Osteoblast (primary cell): ENCODE data around the gene AKR7A3. TPM values are rescaled to one million over a fixed set of nuclear protein-coding genes. Genes with fewer than 3 reads are reported as not detected.
"Not testable (repeated sequence)": the region's sequence is repeated elsewhere in the genome, so short reads cannot be mapped to it uniquely, and the experiment has no call there.

Experiments
- DNase-seq: peaks from one replicate; pipeline ENCODE4 v3.0.0; 2011; ENCODE audit warnings: low spot score, mixed read lengths; ENCODE audit not compliant: insufficient read length; ENCODE audit errors: missing footprints
- H2AFZ ChIP-seq: 2 replicates; pipeline ENCODE4 v1.6.0; 2011; ENCODE audit warnings: mild to moderate bottlenecking, low read length
- H3K27ac ChIP-seq: 2 replicates; pipeline ENCODE4 v1.5.1; 2011; ENCODE audit warnings: mild to moderate bottlenecking, low read depth, low read length, moderate library complexity
- H3K27me3 ChIP-seq: 2 replicates; pipeline ENCODE4 v1.6.0; 2012; ENCODE audit warnings: mild to moderate bottlenecking, control low read depth, inconsistent platforms, low read length, moderate library complexity; ENCODE audit not compliant: insufficient read depth
- H3K36me3 ChIP-seq: 2 replicates; pipeline ENCODE4 v1.5.1; 2011; ENCODE audit warnings: mild to moderate bottlenecking, low read length, control low read depth, moderate library complexity; ENCODE audit not compliant: insufficient read depth
- H3K4me1 ChIP-seq: 2 replicates; pipeline ENCODE4 v1.5.1; 2011; ENCODE audit warnings: mild to moderate bottlenecking, low read length, control low read depth, moderate library complexity; ENCODE audit not compliant: insufficient read depth
- H3K4me2 ChIP-seq: 2 replicates; pipeline ENCODE4 v1.6.0; 2011; ENCODE audit warnings: mild to moderate bottlenecking, low read length; ENCODE audit not compliant: insufficient read depth
- H3K4me3 ChIP-seq: fragments of 200-600 bp; sonication (generic); 3 replicates; pipeline ENCODE4 v1.5.1; 2012; ENCODE audit warnings: mild to moderate bottlenecking, low read length, inconsistent platforms; ENCODE audit not compliant: insufficient read depth
- H3K79me2 ChIP-seq: 2 replicates; pipeline ENCODE4 v1.6.0; 2012; ENCODE audit warnings: mild to moderate bottlenecking, low read length, control low read depth, inconsistent platforms; ENCODE audit not compliant: insufficient read depth
- H3K9me3 ChIP-seq: 2 replicates; pipeline ENCODE4 v1.5.1; 2011; ENCODE audit warnings: low read depth, low read length, control low read depth
- H4K20me1 ChIP-seq: 2 replicates; pipeline ENCODE4 v1.6.0; 2012; ENCODE audit warnings: mild to moderate bottlenecking, low read length, control low read depth; ENCODE audit not compliant: insufficient read depth
- CTCF ChIP-seq: IDR thresholded peaks from 2 replicates; pipeline ENCODE4 v1.5.1; 2011; ENCODE audit warnings: mild to moderate bottlenecking, low read depth, low read length, moderate library complexity; ENCODE audit errors: extremely low read depth
- total RNA-seq: library from RNA; depleted of rRNA; stranded (reverse); fragments of >200 nt; gene quantifications from 2 replicates; pipeline ENCODE4 v1.2.3, GENCODE V29; 2012

The AKR7A3 gene
- total RNA-seq, 1 donor, result 0.72 TPM

- H3K27ac ChIP-seq, result no peak overlapping the region
- no peak for TF ChIP-seq CTCF
- H2AFZ ChIP-seq, result no peak overlapping the region
- peaks cover 28% of the 10 kb centered on the region for H3K36me3 ChIP-seq
- no peak overlapping the region for H3K4me2 ChIP-seq
- H3K4me3 ChIP-seq, result no peak overlapping the region
- no peaks in the 10 kb centered on the region for H3K27me3 ChIP-seq
- no peaks in the 10 kb centered on the region for H4K20me1 ChIP-seq
- no peaks in the 10 kb centered on the region for H3K9me3 ChIP-seq
- peaks cover 22% of the 10 kb centered on the region for H3K4me1 ChIP-seq
- H3K79me2 ChIP-seq, result no peaks in the 10 kb centered on the region
- no peak for DNase-seq
Observed at GRCh38 chr1:19262047-19262446, 26.5 kb downstream of the AKR7A3 start.

- Histone ChIP-seq H3K4me2 (peak overlapping the region; percentile 6), H3K4me3 (no peak overlapping the region), H3K36me3 (peaks cover 40% of the 10 kb centered on the region), H3K9me3 (no peaks in the 10 kb centered on the region), H3K4me1 (peaks cover 29% of the 10 kb centered on the region), H3K79me2 (peaks cover 12% of the 10 kb centered on the region), H2AFZ (no peak overlapping the region), H3K27me3 (no peaks in the 10 kb centered on the region), H3K27ac (peak overlapping the region; percentile 64), H4K20me1 (peaks cover under 1% of the 10 kb centered on the region)
- TF ChIP-seq CTCF, result no peak
- peak; percentile 99 for DNase-seq
Observed at GRCh38 chr1:19260211-19261138, 28.1 kb downstream of the AKR7A3 start.

- Histone ChIP-seq H3K4me3 (no peak overlapping the region), H3K27me3 (no peaks in the 10 kb centered on the region), H3K27ac (peak overlapping the region; percentile 65), H4K20me1 (peaks cover 10% of the 10 kb centered on the region), H3K79me2 (peaks cover 34% of the 10 kb centered on the region), H3K9me3 (no peaks in the 10 kb centered on the region), H3K36me3 (peaks cover 51% of the 10 kb centered on the region), H3K4me1 (peaks cover 29% of the 10 kb centered on the region), H2AFZ (no peak overlapping the region), H3K4me2 (no peak overlapping the region)
- DNase-seq, result no peak
- TF ChIP-seq CTCF, result no peak
Observed at GRCh38 chr1:19258353-19258752, 30.2 kb downstream of the AKR7A3 start.

- Histone ChIP-seq H4K20me1 (peaks cover 15% of the 10 kb centered on the region), H3K27me3 (no peaks in the 10 kb centered on the region), H3K36me3 (peaks cover 51% of the 10 kb centered on the region), H2AFZ (no peak overlapping the region), H3K27ac (peak overlapping the region; percentile 65), H3K9me3 (no peaks in the 10 kb centered on the region), H3K4me2 (peak overlapping the region; percentile 7), H3K79me2 (peaks cover 44% of the 10 kb centered on the region), H3K4me3 (no peak overlapping the region), H3K4me1 (peaks cover 37% of the 10 kb centered on the region)
- no peak for TF ChIP-seq CTCF
- DNase-seq, result peak; percentile 71
Observed at GRCh38 chr1:19257178-19257914, 31.2 kb downstream of the AKR7A3 start.

GRCh38 chr1:19256301-19256700 is 32.3 kb downstream of the AKR7A3 start:
- not testable (repeated sequence) for H3K27me3 ChIP-seq, H3K4me3 ChIP-seq, H3K9me3 ChIP-seq, H3K4me2 ChIP-seq, DNase-seq, H2AFZ ChIP-seq
- Histone ChIP-seq H3K36me3 (peaks cover 51% of the 10 kb centered on the region), H4K20me1 (peaks cover 15% of the 10 kb centered on the region), H3K27ac (peak overlapping the region; percentile 65), H3K79me2 (peaks cover 54% of the 10 kb centered on the region), H3K4me1 (peaks cover 38% of the 10 kb centered on the region)
